Activated naive CD8-positive, alpha-beta T cell treated with anti-CD3 and anti-CD28 coated beads, Interleukin-2, amount 10 ng/mL, durations not matched to agents 7 days and 5 days (primary cell): Measurements from ENCODE around the gene ARHGEF19. TPM values are rescaled to one million over a fixed set of nuclear protein-coding genes. Genes with fewer than 3 reads are reported as not detected.
A peak's percentile ranks its signal among the peaks of the same experiment; 100 is the strongest.
"Not testable (repeated sequence)": the region's sequence is repeated elsewhere in the genome, so short reads cannot be mapped to it uniquely, and the experiment has no call there.

Source experiments
- ATAC-seq: fragments of 150-1000 bp; cut with Tn5 transposase; one replicate; pipeline ENCODE4 v1.10.0; 2021; ENCODE audit warnings: low read depth, moderate library complexity
- POLR2A ChIA-PET: fragments of 350-600 bp; sonication (Branson Sonifier 250); formaldehyde crosslinking; loops from one replicate; lab custom pipeline; 2021; ENCODE audit warnings: antibody characterized with exemption; lab: Charles Lee
- DNase-seq: peaks from one replicate; pipeline ENCODE4 v3.0.0; 2021
- H3K27ac Mint-ChIP-seq: one replicate; pipeline ENCODE4 v1.8.0; 2022; ENCODE audit warnings: mild to moderate bottlenecking, mixed read lengths
- H3K27me3 Mint-ChIP-seq: one replicate; pipeline ENCODE4 v1.8.0; 2022; ENCODE audit warnings: mild to moderate bottlenecking, moderate library complexity, mixed read lengths
- H3K36me3 Mint-ChIP-seq: one replicate; pipeline ENCODE4 v1.8.0; 2021; ENCODE audit warnings: mild to moderate bottlenecking, mixed read lengths
- H3K4me1 Mint-ChIP-seq: one replicate; pipeline ENCODE4 v1.8.0; 2021; ENCODE audit warnings: mixed read lengths
- H3K4me3 Mint-ChIP-seq: one replicate; pipeline ENCODE4 v1.8.0; 2022; ENCODE audit warnings: mild to moderate bottlenecking, moderate library complexity, mixed read lengths
- H3K9me3 Mint-ChIP-seq: one replicate; pipeline ENCODE4 v1.8.0; 2021; ENCODE audit warnings: mixed read lengths
- total RNA-seq, 2 experiments: library from RNA; stranded (reverse); gene quantifications; one replicate each; pipeline ENCODE4 v1.2.3, GENCODE V29; 2021

Gene ARHGEF19
- total RNA-seq, 2 experiments from 2014 or later, result 7.5 to 10.2 TPM

DNA sequence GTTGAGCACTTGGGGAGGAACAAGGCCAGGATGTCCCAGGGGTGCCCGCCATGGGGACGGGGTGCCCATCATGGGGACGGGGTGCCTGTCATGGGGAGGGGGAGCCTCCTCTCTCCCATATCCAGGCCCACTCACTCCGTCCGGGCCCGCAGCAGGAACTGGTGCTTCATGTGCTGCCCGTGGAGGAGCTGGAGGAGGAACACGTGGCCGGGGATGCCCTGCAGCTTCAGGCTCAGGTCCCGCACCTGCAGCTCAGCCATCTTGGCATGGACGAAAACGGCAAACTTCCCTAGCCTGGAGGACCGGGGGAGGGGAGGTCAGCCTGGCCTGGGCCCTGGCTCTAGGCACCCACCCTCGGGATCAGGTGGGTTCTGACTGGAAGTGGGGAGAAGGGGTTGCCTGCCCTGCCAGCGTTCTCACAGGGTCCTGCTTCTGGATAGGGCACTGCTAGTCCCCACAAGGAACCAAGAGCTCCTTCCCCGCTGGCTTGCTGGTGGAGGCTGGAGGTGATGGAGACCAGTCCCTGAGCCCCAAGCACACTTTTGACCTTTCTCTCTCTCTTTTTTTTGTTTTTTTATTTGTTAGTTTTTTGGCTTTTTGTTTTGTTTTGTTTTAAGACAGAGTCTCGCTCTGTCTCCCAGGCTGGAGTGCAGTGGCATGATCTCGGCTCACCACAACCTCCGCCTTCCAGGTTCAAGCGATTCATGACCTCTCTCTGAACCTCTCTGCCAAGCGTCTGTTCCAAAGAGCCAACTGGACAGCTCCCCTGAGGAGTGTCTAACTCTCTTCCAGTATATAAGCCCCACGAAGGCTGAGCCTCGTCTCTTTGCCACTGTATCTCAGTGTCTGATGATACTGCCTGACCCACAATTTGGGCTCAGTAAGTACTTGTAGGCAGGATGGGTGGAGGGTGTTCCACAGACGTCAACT is 9.9 kb downstream of the ARHGEF19 start:
- H3K9me3 Mint-ChIP-seq, result no peaks in the 10 kb centered on the region
- no peaks in the 10 kb centered on the region for H3K36me3 Mint-ChIP-seq
- POLR2A ChIA-PET, result interaction anchor here (0.5 to 0.6 kb wide), 2 partner anchors 55 to 851 kb away, joined by 3 to 5 read pairs; partner anchors contain the start of gene SDHB
- DNase-seq (no peak), ATAC-seq (no peak)
- H3K4me1 Mint-ChIP-seq, result peaks cover 9% of the 10 kb centered on the region
- H3K27me3 Mint-ChIP-seq, result no peaks in the 10 kb centered on the region
- H3K27ac Mint-ChIP-seq, result no peak overlapping the region
- H3K4me3 Mint-ChIP-seq, result no peak overlapping the region

- peaks cover 6% of the 10 kb centered on the region for H3K4me1 Mint-ChIP-seq
- no peaks in the 10 kb centered on the region for H3K27me3 Mint-ChIP-seq
- no peaks in the 10 kb centered on the region for H3K9me3 Mint-ChIP-seq
- H3K27ac Mint-ChIP-seq, result peak overlapping the region; percentile 19
- no peaks in the 10 kb centered on the region for H3K36me3 Mint-ChIP-seq
- H3K4me3 Mint-ChIP-seq, result no peak overlapping the region
- DNase-seq (no peak), ATAC-seq (no peak)
- POLR2A ChIA-PET, result no interaction called here
Measured at GRCh38 chr1:16199700-16200099, 12.8 kb downstream of the ARHGEF19 start.

- H3K27me3 Mint-ChIP-seq, result no peaks in the 10 kb centered on the region
- H3K4me3 Mint-ChIP-seq, result no peak overlapping the region
- DNase-seq, result no peak
- H3K9me3 Mint-ChIP-seq, result no peaks in the 10 kb centered on the region
- H3K27ac Mint-ChIP-seq, result peak overlapping the region; percentile 54
- no peaks in the 10 kb centered on the region for H3K36me3 Mint-ChIP-seq
- ATAC-seq, result no peak
- peaks cover 6% of the 10 kb centered on the region for H3K4me1 Mint-ChIP-seq
- POLR2A ChIA-PET, result no interaction called here
Measured at GRCh38 chr1:16199157-16199501, 13.3 kb downstream of the ARHGEF19 start.

DNA sequence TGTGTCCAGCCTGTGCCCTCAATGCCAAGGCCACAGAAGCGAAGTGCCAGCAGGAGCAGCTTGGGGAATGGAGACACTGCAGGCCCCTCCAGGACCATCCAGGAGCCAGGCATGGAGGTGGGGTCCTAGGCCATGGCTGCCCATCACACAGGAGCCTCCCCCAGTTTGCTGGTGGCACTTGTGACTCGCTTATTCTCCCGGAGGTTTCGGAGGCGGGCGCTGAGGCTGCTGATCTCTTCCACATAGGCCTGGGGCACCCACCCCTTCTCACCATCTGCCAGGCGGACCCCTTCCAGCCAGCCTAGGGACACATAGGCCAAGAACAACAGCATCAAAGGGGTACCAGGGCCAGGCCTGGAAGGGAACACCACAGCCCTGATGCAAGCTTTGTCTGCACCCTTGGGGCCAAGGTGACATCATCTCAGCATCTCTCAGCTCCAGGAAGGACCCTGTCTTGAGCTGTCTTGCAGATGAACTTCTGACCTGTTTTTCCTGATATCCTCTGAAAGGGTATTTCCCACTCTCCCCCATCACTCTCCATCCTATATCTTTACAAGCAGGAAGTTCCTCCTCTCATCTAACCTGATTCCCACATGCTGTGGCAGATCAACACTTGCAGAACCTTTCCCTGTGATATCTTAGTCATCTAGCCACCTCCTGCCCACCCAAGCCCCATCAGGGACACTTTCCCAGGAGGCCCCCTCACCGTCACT is 13.9 kb downstream of the ARHGEF19 start:
- POLR2A ChIA-PET, result no interaction called here
- Mint-ChIP-seq H3K4me3 (no peak overlapping the region), H3K36me3 (no peaks in the 10 kb centered on the region), H3K27ac (peak overlapping the region; percentile 54), H3K9me3 (no peaks in the 10 kb centered on the region), H3K27me3 (no peaks in the 10 kb centered on the region), H3K4me1 (peaks cover 6% of the 10 kb centered on the region)
- DNase-seq, result no peak
- ATAC-seq, result no peak

GRCh38 chr1:16196874-16197273 is 15.6 kb downstream of the ARHGEF19 start:
- Mint-ChIP-seq H3K9me3 (no peaks in the 10 kb centered on the region), H3K4me3 (no peak overlapping the region), H3K27ac (no peak overlapping the region), H3K27me3 (no peaks in the 10 kb centered on the region), H3K4me1 (peaks cover 6% of the 10 kb centered on the region), H3K36me3 (no peaks in the 10 kb centered on the region)
- DNase-seq (no peak), ATAC-seq (no peak)
- POLR2A ChIA-PET, result no interaction called here

- H3K27ac Mint-ChIP-seq, H3K27me3 Mint-ChIP-seq, POLR2A ChIA-PET, H3K36me3 Mint-ChIP-seq, DNase-seq, ATAC-seq, H3K4me1 Mint-ChIP-seq, H3K9me3 Mint-ChIP-seq, H3K4me3 Mint-ChIP-seq: not testable (repeated sequence)
Measured at GRCh38 chr1:16196139-16196538, 16.3 kb downstream of the ARHGEF19 start.

GRCh38 chr1:16195518-16195905 is 16.9 kb downstream of the ARHGEF19 start:
- peaks cover 6% of the 10 kb centered on the region for H3K4me1 Mint-ChIP-seq
- no peaks in the 10 kb centered on the region for H3K9me3 Mint-ChIP-seq
- no peaks in the 10 kb centered on the region for H3K27me3 Mint-ChIP-seq
- no peak overlapping the region for H3K27ac Mint-ChIP-seq
- H3K4me3 Mint-ChIP-seq, result no peak overlapping the region
- DNase-seq, result no peak
- POLR2A ChIA-PET, result no interaction called here
- ATAC-seq, result no peak
- no peaks in the 10 kb centered on the region for H3K36me3 Mint-ChIP-seq

DNA sequence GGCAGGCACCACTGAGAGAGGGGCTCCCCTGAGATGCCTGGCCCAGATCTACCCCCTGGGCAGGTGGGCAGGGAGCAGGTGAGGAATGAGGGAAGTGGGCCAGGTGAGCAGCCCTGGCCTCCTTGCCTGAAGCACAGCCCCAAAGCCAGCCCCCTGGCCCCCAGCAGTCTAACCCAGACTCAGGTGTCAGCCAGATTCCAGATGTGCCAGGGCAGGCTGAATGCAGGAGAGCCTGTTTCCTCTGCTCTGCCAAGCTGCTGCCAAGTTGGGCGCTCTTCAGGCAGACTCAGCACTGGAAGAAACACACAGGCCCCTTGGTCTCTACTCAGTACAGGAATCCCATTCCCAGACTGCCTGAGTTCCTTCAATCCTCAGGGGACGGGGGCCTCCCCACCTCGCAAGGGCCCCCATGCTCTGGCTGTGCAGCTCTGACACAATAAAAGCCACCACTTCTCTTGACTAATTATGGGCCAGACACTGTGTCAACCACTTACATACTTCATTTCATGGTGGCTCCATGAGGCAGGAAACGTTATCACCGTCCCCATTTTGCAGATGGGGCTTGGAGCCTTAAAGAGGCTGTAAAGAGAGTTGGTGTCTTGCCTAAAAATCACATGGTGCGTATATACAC is 20.4 kb downstream of the ARHGEF19 start:
- no peaks in the 10 kb centered on the region for H3K9me3 Mint-ChIP-seq
- no peak overlapping the region for H3K4me3 Mint-ChIP-seq
- DNase-seq (no peak), ATAC-seq (no peak)
- H3K36me3 Mint-ChIP-seq, result no peaks in the 10 kb centered on the region
- POLR2A ChIA-PET, result no interaction called here
- H3K27me3 Mint-ChIP-seq, result peaks cover 3% of the 10 kb centered on the region
- H3K27ac Mint-ChIP-seq, result no peak overlapping the region
- peaks cover 3% of the 10 kb centered on the region for H3K4me1 Mint-ChIP-seq

- no peak overlapping the region for H3K4me3 Mint-ChIP-seq
- H3K27me3 Mint-ChIP-seq, result peaks cover 3% of the 10 kb centered on the region
- ATAC-seq (no peak), DNase-seq (no peak)
- peaks cover 3% of the 10 kb centered on the region for H3K4me1 Mint-ChIP-seq
- POLR2A ChIA-PET, result no interaction called here
- H3K27ac Mint-ChIP-seq, result no peak overlapping the region
- H3K9me3 Mint-ChIP-seq, result no peaks in the 10 kb centered on the region
- H3K36me3 Mint-ChIP-seq, result no peaks in the 10 kb centered on the region
Measured at GRCh38 chr1:16191309-16191708, 21.1 kb downstream of the ARHGEF19 start.

DNA sequence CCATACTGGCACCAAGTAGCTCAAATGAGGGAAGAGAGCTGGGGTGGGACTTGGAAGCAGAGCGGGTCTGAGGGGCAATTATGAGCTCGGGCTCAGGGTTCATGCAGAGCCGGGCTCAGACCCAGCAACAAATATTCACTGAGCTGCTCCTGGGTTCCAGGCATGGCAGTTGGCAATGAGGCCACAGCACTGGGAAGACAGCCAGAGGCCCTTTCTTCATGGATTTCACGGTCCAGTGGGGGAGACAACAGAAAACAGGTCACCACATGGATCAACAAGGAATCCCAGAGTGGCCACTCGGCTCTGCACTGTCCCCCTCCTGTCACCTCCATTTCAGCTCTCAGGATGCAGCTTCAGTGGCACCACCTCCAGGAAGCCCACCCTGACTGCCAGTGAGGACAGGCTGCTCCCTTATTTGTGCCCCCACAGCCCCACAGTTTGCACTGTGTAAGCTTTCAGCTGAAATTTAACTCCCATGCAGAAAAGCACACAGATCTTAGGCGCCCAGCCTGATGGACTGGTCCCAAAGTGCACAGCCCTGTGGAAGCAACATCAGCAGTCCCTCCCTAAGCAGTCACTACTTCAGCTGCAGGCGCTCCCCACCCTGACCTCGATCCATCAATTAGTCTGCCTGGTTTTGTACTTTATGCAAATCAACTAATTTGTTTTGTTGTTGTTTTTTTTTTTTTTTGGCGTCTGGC is 22.4 kb downstream of the ARHGEF19 start:
- Mint-ChIP-seq H3K36me3 (no peaks in the 10 kb centered on the region), H3K27me3 (peaks cover 3% of the 10 kb centered on the region), H3K9me3 (no peaks in the 10 kb centered on the region), H3K27ac (no peak overlapping the region), H3K4me3 (no peak overlapping the region), H3K4me1 (peaks cover 3% of the 10 kb centered on the region)
- POLR2A ChIA-PET, result interaction anchor here (1.0 kb wide), 1 partner anchor 111 kb away, joined by 6 read pairs; no protein-coding TSS in a partner anchor
- DNase-seq (no peak), ATAC-seq (no peak)

- Mint-ChIP-seq H3K36me3 (no peaks in the 10 kb centered on the region), H3K27me3 (peaks cover 3% of the 10 kb centered on the region), H3K4me3 (no peak overlapping the region), H3K9me3 (no peaks in the 10 kb centered on the region), H3K4me1 (peaks cover 3% of the 10 kb centered on the region), H3K27ac (no peak overlapping the region)
- no peak for DNase-seq
- ATAC-seq, result no peak
- POLR2A ChIA-PET, result interaction anchor here (1.4 to 1.6 kb wide), 2 partner anchors 110 to 175 kb away, joined by 3 to 6 read pairs; no protein-coding TSS in a partner anchor
Measured at GRCh38 chr1:16189003-16189402, 23.4 kb downstream of the ARHGEF19 start.

DNA sequence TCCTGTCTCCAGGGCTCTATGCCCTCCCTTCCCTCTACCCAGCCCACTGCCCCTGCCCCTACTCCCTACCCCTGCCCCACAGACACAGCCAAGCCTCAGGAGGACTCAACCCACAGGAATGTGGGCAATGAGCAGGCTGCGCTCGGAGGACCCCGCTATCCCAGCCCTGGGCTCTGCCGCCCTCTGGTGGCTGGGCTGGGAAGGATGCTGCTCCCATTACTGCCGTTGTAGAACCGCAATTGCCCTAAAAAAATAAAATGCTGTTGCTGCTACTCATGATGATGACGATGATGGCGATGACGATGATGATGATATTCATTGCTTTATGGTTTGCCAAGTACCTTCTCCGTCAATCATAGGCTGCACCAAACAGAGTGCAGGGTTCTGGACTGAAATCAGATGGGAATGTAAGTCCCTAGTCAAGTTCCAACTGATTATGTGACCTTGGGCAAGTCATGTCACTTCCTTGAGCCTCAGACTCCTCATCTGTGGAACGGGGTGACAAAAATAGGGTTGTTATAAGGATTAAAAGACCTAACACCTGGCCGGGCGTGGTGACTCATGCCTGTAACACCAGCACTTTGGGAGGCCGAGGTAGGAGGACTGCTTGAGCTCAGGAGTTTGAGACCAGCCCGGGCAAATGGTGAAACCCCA is 24.6 kb downstream of the ARHGEF19 start:
- POLR2A ChIA-PET, result interaction anchor here (1.0 to 1.6 kb wide), 3 partner anchors 106 to 176 kb away, joined by 3 to 6 read pairs (median 5); no protein-coding TSS in a partner anchor
- Mint-ChIP-seq H3K4me3 (no peak overlapping the region), H3K4me1 (peaks cover 3% of the 10 kb centered on the region), H3K36me3 (no peaks in the 10 kb centered on the region), H3K9me3 (no peaks in the 10 kb centered on the region), H3K27me3 (peaks cover 3% of the 10 kb centered on the region), H3K27ac (no peak overlapping the region)
- DNase-seq (peak; percentile 87), ATAC-seq (peak; percentile 74)
